Cardiac fibroblast (primary cell): ENCODE results near the gene CPLANE1.
"Not testable (repeated sequence)": the region's sequence is repeated elsewhere in the genome, so short reads cannot be mapped to it uniquely, and the experiment has no call there.

Source experiments
- DNase-seq, 2 donors: peaks; one replicate each; pipeline versions ENCODE4 v3.0.0 to v3.0.0-alpha.2; 2010; ENCODE audit warnings: low read depth in 2 of 2
- H3K4me3 ChIP-seq, 2 donors: replicated peaks in 1 of 2; 1 replicate in 1 of 2; 2 replicates in 1 of 2; pipeline ENCODE4 v1.5.1; 2011; ENCODE audit warnings: low read depth in 2 of 2, low read length in 2 of 2, mild to moderate bottlenecking in 2 of 2, moderate library complexity in 1 of 2
- CTCF ChIP-seq: IDR thresholded peaks from one replicate; pipeline ENCODE4 v1.5.1; 2011; ENCODE audit warnings: low read depth, mild to moderate bottlenecking, low read length, inconsistent platforms

The CPLANE1 gene

GRCh38 chr5:37090123-37090726 is 159.0 kb downstream of the CPLANE1 start:
- no peak for TF ChIP-seq CTCF
- no peak for DNase-seq

GRCh38 chr5:37088009-37088408 is 161.2 kb downstream of the CPLANE1 start:
- no peak for TF ChIP-seq CTCF

More at GRCh38 chr5:37090123-37090726, 159.0 kb downstream of the CPLANE1 start:
- H3K4me3 ChIP-seq = no peak overlapping the region

GRCh38 chr5:37086466-37087173 is 162.6 kb downstream of the CPLANE1 start:
- no peak overlapping the region for H3K4me3 ChIP-seq
- peak; percentile 17 to 87 for DNase-seq
- no peak for TF ChIP-seq CTCF

More at GRCh38 chr5:37088009-37088408, 161.2 kb downstream of the CPLANE1 start:
- DNase-seq = no peak
- H3K4me3 ChIP-seq = no peak overlapping the region

- not testable (repeated sequence) for H3K4me3 ChIP-seq, DNase-seq
These were observed 163.2 kb downstream of the CPLANE1 start for GRCh38 chr5:37086026-37086425.

- H3K4me3 ChIP-seq, DNase-seq: not testable (repeated sequence)
These were observed 166.2 kb downstream of the CPLANE1 start for GRCh38 chr5:37082977-37083376.

GRCh38 chr5:37080697-37081096 is 168.5 kb downstream of the CPLANE1 start:
- no peak for TF ChIP-seq CTCF
- no peak overlapping the region for H3K4me3 ChIP-seq
- no peak for DNase-seq

- no peak for TF ChIP-seq CTCF
- DNase-seq = no peak
- no peak overlapping the region for H3K4me3 ChIP-seq
These were observed 172.0 kb downstream of the CPLANE1 start for GRCh38 chr5:37077146-37077545.
